ENCODE data around the gene CYS1. TPM values are rescaled to one million over a fixed set of nuclear protein-coding genes. Genes with fewer than 3 reads are reported as not detected.

The CYS1 gene
- total and polyA plus RNA-seq, 2 of the 13 experiments (the other 11 are each of a cell fraction or from before 2014, with no cell fraction given), result 0.04 TPM; not detected in 1

DNA sequence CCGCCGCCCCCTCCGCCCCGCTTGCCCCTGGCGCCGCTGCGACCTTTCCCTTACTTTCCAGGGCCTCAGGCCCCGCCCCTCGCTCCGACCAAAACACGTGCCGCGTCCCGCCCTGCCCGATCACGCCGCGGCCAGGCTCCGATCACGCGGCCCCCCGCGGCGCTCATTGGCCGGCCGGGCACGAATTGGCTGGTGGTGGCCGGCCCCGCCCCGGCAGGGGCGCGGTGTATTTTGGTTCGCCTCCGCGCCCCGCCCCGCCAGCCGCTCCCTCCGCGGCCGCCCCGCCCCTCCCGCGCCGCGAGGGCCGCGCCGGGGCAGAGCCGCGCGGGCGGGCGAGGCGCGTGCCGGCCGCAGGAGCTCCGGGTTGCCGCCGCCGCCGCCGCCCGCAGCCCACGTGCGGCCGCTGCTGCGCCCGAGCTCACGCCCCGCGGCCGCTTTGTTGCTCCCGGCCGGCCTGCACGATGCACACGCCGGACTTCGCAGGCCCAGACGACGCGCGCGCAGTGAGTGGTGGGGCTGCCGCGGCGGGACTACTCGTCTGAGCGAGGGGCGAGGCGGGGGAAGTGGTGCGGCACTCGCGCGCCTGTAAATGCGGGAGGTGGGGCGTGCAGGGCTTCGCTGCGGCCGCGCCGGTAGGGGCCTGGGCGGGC, 36.8 kb downstream of the CYS1 start, which contains the start of gene KLF11 (continued):
- TF ChIP-seq ZNF326 (CRISPR knock-in tag; IDR thresholded peaks at IDR 0.05; ENCODE audit: borderline replicate concordance) (no peak), PHF5A (CRISPR knock-in tag; IDR thresholded peaks at IDR 0.05; ENCODE audit: low read depth, unreplicated experiment) (no peak), MIER2 (CRISPR knock-in tag; IDR thresholded peaks at IDR 0.05) (no peak), MEF2D (CRISPR knock-in tag; IDR thresholded peaks at IDR 0.05) (peak; percentile 28; the same call in 1 of the 2 replicates), KAT8 (CRISPR knock-in tag; IDR thresholded peaks at IDR 0.05) (0 out of 2 replicates have a peak, but pooled peaks have one; percentile 33), ZNF558 (CRISPR knock-in tag; IDR thresholded peaks at IDR 0.05; ENCODE audit: borderline replicate concordance) (peak; percentile 99; the same call in 1 of the 2 replicates), ATF3 (CRISPR knock-in tag; IDR thresholded peaks at IDR 0.05) (peak; percentile 79; the same call in 1 of the 2 replicates), ZFP90 (CRISPR knock-in tag; IDR thresholded peaks at IDR 0.05; ENCODE audit: borderline replicate concordance) (peak; percentile 93; the same call in 1 of the 2 replicates), LCORL (IDR thresholded peaks at IDR 0.05) (no peak), LCORL (CRISPR knock-in tag; IDR thresholded peaks at IDR 0.05) (peak; percentile 45; the same call in 1 of the 2 replicates), CCDC6 (CRISPR knock-in tag; IDR thresholded peaks at IDR 0.05) (peak; percentile 94; the same call in 1 of the 2 replicates), KLF6 (CRISPR knock-in tag; IDR thresholded peaks at IDR 0.05) (peak; percentile 99)
- TF ChIP-seq, protein P1, sequence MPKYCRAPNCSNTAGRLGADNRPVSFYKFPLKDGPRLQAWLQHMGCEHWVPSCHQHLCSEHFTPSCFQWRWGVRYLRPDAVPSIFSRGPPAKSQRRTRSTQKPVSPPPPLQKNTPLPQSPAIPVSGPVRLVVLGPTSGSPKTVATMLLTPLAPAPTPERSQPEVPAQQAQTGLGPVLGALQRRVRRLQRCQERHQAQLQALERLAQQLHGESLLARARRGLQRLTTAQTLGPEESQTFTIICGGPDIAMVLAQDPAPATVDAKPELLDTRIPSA (CRISPR knock-in tag; IDR thresholded peaks at IDR 0.05; ENCODE audit: borderline replicate concordance), result peak; percentile 93; the same call in 1 of the 2 replicates
- TF ChIP-seq, protein P2, sequence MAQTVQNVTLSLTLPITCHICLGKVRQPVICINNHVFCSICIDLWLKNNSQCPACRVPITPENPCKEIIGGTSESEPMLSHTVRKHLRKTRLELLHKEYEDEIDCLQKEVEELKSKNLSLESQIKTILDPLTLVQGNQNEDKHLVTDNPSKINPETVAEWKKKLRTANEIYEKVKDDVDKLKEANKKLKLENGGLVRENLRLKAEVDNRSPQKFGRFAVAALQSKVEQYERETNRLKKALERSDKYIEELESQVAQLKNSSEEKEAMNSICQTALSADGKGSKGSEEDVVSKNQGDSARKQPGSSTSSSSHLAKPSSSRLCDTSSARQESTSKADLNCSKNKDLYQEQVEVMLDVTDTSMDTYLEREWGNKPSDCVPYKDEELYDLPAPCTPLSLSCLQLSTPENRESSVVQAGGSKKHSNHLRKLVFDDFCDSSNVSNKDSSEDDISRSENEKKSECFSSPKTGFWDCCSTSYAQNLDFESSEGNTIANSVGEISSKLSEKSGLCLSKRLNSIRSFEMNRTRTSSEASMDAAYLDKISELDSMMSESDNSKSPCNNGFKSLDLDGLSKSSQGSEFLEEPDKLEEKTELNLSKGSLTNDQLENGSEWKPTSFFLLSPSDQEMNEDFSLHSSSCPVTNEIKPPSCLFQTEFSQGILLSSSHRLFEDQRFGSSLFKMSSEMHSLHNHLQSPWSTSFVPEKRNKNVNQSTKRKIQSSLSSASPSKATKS (CRISPR knock-in tag; IDR thresholded peaks at IDR 0.05), result no peak
- TF ChIP-seq, protein P3, sequence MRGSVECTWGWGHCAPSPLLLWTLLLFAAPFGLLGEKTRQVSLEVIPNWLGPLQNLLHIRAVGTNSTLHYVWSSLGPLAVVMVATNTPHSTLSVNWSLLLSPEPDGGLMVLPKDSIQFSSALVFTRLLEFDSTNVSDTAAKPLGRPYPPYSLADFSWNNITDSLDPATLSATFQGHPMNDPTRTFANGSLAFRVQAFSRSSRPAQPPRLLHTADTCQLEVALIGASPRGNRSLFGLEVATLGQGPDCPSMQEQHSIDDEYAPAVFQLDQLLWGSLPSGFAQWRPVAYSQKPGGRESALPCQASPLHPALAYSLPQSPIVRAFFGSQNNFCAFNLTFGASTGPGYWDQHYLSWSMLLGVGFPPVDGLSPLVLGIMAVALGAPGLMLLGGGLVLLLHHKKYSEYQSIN (CRISPR knock-in tag; IDR thresholded peaks at IDR 0.05; ENCODE audit: borderline replicate concordance), result peak; percentile 93; the same call in 1 of the 2 replicates
- TF ChIP-seq, protein P4, sequence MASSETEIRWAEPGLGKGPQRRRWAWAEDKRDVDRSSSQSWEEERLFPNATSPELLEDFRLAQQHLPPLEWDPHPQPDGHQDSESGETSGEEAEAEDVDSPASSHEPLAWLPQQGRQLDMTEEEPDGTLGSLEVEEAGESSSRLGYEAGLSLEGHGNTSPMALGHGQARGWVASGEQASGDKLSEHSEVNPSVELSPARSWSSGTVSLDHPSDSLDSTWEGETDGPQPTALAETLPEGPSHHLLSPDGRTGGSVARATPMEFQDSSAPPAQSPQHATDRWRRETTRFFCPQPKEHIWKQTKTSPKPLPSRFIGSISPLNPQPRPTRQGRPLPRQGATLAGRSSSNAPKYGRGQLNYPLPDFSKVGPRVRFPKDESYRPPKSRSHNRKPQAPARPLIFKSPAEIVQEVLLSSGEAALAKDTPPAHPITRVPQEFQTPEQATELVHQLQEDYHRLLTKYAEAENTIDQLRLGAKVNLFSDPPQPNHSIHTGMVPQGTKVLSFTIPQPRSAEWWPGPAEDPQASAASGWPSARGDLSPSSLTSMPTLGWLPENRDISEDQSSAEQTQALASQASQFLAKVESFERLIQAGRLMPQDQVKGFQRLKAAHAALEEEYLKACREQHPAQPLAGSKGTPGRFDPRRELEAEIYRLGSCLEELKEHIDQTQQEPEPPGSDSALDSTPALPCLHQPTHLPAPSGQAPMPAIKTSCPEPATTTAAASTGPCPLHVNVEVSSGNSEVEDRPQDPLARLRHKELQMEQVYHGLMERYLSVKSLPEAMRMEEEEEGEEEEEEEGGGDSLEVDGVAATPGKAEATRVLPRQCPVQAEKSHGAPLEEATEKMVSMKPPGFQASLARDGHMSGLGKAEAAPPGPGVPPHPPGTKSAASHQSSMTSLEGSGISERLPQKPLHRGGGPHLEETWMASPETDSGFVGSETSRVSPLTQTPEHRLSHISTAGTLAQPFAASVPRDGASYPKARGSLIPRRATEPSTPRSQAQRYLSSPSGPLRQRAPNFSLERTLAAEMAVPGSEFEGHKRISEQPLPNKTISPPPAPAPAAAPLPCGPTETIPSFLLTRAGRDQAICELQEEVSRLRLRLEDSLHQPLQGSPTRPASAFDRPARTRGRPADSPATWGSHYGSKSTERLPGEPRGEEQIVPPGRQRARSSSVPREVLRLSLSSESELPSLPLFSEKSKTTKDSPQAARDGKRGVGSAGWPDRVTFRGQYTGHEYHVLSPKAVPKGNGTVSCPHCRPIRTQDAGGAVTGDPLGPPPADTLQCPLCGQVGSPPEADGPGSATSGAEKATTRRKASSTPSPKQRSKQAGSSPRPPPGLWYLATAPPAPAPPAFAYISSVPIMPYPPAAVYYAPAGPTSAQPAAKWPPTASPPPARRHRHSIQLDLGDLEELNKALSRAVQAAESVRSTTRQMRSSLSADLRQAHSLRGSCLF (CRISPR knock-in tag; IDR thresholded peaks at IDR 0.05; ENCODE audit: borderline replicate concordance), result peak; percentile 86; the same call in 1 of the 2 replicates
- TF ChIP-seq, protein P5, sequence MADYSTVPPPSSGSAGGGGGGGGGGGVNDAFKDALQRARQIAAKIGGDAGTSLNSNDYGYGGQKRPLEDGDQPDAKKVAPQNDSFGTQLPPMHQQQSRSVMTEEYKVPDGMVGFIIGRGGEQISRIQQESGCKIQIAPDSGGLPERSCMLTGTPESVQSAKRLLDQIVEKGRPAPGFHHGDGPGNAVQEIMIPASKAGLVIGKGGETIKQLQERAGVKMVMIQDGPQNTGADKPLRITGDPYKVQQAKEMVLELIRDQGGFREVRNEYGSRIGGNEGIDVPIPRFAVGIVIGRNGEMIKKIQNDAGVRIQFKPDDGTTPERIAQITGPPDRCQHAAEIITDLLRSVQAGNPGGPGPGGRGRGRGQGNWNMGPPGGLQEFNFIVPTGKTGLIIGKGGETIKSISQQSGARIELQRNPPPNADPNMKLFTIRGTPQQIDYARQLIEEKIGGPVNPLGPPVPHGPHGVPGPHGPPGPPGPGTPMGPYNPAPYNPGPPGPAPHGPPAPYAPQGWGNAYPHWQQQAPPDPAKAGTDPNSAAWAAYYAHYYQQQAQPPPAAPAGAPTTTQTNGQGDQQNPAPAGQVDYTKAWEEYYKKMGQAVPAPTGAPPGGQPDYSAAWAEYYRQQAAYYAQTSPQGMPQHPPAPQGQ (CRISPR knock-in tag; IDR thresholded peaks at IDR 0.05; ENCODE audit: borderline replicate concordance), result no peak

Measured in HepG2 (cell line).